GM15510 (cell line): ENCODE measurements around the gene TRIM47.

Experiments
- POLR2A ChIP-seq: IDR thresholded peaks from 3 replicates; pipeline ENCODE4 v1.6.1; 2011; ENCODE audit warnings: borderline replicate concordance; ENCODE audit not compliant: insufficient read length; ENCODE audit errors: extremely low read depth

TRIM47 gene

DNA sequence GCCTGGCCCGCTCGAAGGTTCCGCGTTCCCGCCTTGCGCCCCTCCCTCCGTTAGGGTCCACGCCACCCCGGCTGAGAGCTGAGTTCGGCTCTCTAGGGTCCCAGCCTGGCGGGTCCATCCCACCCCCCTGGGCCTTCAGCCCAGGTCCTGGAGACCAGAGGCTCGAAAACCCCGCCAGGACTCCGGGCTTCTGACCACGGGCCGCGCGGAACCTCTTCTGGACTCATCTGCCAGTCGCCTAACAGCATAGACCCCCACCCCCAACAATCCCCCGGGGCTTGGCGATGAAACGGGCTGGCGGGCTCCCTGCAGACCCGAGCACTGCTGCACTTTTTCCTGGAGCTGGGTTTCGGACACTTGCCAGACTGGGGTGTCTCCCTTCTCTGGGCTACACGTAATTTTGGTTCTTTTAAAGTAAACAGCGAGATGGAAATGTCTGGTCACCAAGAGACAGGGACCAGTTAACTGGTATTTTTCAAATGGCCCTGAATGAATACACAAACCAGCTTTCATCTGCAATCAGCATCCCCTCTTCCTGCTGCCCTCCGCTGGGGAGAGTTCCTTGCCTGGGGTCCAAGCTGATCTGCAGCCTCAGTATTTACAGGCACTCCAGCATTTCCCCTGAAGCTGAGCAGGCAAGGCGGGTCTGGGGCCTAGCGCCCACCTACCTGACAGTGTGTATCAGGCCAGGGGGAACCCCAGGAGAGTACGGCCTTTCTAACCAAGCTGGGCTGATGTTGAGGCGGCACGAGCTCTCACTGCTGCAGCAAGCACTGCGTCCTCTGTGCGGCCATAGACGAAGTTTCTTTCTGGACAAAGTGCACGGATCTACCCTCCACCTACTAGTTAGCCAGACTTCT lies 19.0 kb upstream of the TRIM47 start:
- no peak for TF ChIP-seq POLR2A

DNA sequence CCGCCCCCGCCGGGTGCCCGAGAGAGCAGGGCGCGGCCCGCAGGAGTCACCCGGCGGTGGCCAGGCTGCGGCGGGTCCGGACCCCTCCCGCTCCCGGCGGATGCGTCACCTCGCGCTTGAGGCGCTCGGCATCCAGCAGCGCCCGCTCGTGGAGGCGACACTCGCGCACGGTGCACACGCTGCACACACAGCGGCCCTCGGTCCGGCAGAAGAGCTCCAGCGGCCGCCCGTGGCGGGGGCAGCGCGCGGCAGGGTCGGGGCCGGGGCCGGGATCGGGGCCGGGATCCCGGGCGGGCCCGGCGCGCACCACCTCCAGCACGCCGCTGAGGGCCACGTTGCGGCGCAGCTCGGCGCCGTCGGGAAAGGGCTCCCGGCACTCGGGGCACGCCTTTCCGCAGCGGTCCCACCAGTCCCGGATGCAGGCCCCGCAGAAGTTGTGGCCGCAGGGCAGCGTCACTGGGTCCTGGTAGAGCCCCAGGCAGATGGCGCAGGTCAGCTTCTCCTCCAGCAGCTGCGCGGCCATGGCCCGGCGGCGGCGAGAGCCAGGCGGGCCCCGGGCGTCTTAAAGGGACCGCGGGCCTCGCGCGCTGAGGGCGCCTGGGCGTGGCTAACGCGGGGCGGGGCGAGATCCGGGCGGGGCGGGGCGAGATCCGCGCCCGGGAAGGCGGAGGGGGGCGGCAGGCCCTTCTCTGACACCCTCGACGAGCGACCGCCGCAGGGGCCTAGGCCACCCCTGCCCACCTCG lies 18.2 kb upstream of the TRIM47 start, which contains the start of gene TRIM65:
TRIM65 (minus strand) TSS at position 537 of the 745 bp plus-strand sequence; CDS start at position 523, 14 bp downstream.
- peak; percentile 81 for TF ChIP-seq POLR2A

DNA sequence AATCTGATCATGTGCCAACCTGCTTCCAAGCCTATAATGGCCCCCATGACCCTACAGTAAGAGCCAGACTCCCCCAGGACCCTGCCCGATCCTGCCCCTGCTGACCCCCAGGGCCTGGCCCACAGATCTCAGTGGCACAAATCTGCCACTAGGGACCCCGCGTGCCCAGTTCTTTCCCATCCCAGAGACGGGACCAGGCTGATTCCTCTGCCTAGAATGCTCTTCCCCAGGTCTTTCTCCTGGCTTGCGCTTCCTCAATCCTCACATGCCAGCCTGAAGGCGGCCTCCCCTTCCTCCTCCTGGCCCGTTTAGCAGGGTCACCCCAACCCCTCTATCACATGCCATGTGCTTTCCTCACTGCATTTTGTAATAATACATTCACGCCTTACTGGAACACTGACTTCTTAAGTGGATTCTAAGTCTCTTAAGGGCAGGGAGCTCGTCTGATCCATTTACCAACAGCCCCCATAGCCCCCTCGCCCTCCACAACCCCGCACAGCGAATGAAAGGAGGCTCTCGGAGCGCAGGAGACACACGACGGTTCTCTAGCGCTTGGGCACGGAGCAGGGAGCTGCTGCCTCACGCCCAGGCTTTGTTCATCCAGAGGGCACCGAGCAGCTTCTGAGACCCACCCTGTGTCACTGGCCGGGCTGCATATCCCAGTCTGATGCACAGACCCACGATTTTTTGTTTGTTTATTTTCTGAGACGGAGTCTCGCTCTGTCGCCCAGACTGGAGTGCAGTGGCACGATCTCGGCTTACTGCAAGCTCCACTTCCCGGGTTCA lies 17.2 kb upstream of the TRIM47 start:
- no peak for TF ChIP-seq POLR2A

DNA sequence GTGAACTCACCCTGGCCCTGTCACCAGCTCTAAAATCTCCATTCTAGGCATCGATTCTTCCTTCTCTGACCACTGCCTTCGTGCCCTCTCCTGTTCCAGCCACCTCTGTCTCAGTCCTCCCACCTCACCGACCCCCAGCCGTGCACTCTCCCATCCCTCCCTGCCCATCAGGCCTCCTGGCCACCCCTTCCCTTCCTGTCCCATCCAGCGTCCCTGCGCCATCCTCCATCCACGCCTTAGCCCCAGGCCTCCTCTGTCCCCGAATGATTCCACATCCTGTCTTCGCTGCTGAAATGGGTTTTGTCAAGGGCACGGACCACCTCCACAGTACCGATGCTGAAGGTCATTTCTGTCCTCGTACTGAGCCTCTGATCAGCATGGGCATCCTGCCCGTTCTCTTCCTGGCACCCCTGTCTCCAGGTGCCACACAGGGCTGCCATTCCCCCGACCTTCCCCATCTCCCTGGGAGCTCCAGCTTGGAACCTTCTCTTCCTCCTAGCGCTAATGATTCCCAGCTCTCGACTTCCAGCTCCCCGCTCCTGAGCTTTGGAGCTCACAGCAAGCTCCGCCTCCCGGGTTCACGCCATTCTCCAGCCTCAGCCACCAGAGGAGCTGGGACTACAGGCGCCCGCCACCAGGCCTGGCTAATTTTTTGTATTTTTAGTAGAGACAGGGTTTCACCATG lies 15.8 kb upstream of the TRIM47 start:
- TF ChIP-seq POLR2A = no peak

DNA sequence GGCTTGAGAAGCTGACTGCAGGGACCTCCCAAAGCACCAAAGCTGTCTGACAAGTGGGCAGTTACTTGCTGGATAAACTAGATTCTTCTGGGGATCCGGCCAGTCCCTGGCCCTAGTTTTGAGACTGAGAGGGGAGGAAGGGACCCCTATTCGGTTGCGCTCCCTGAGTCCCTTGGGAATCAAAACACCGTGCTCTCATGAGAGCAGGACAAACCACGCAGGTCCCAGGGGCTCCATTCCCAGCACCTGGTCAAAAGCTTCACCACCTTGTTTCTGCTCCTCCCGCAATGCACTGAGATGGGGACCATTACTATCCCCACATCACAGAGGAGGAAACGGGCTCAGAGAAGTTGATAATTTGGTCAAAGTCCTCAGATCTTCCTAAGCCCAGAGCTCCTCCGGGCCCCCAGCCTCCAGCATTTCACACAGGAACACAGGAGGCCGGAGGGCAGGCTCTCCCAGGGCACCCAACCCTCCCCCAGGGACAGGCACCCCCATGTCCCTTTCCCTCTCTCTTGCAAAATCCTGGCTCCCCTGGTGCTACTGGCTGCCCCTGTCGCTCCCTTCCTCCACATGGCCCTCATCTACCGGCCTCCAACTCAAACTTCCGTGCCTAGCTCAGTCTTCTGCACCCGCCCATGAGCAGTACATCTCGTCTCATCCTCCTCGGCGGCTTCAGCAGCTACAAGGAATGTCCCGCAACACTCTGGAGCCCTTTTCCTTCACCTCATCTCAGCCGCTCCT lies 15.1 kb upstream of the TRIM47 start:
- TF ChIP-seq POLR2A = no peak

DNA sequence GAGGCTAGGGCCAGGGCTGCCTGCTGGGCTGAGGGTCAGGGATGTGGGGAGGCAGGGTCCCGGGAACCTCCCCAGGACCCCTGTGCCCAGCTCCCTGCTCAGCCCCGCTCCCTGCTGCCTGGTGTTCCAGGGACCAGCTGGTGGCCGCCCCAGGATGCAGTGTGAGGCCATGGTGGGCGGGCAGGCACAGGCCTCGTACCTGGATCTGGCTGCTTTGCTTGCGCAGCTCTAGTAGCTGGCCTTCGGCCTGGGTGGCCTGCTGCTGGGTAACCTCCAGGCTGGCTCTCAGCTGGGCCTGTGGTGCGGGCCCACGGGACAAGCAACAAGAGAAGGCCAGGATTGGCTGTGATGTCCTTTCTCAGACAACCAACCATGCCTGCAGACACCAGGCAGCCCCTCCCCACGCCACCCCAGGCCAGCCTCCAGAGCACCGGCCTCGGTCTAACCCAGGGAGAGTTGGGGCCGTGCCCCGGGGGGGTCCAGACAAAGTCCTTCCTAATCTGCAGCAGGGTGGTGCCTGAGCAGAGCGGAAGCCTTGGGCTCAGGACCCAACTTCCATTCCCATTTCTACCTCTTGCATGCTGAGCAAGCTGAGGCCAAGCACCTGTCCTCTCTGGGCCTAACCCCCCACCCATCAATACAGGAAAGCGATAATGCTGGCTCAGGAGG lies 14.3 kb upstream of the TRIM47 start:
- no peak for TF ChIP-seq POLR2A

DNA sequence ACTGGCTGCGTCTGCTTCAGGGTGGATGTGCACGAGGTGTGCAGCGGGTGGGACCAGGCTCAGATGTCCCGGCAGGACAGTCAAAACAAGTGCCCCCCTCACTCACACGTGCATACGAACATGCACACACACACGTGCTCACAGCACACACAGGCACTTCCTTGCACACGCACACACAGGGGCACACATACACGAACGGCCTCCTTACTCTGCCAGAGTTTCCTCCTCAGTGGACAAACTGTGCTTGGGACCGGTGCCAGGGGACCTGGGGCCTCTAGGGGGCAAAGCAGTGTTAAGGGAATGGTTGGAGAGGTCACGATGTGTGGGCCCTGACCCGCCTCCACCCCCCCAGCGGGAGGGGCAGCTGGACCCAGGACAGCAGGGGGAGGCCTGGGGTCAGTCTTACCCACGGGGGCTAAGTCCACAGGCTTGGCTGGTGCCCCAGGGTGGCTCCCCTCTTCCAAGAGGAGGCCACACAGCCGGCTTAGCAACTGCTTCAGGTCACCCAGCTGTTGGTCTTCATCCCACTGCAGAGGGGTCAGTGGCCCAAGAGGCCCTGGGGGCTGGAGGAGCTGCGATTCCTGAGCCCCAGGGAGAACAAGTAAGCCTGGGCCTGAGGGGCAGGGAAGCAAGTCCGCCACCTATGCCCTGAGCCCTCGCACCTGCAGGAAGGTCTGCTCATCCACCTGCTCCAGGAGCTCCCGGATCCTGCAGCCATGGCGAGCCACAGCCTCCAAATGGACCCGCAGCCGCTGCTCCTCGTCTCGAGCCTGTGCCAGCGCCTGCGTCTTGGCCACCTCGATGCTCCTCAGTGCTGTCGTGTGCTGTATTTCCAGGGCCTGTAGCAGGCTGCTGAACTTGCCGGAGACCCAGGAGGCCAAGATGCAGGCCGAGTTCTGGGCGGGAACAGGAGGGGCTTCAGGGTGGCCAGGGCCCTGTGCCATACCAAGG lies 13.5 kb upstream of the TRIM47 start:
- no peak for TF ChIP-seq POLR2A

DNA sequence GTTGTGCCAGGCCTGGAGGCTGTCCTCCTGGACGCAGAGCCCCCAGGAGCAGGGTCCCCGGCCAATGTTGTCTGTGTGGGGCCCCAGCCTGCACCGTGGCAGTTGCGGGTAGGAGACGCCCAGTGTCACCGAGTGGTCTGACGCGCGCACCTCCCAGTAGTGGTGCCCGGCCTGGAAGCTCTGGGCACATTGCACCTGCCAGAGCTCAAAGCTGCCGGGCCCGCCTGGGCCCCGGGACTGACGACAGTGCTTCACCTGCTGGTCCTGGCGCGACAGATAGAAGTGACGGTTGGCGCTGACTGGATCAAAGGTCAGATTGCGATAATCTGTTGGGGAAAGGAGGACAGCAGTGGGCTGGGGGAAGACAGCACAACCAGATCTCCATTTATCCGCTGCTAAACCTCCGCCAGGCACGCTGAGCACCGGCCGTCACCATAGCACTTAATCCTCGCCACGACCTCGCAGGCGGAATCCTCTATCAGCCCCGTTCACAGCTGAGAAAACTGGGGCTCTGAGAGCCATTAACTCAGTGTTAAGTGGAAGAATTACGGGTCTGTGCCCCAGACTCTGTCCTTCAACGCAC lies 12.7 kb upstream of the TRIM47 start:
- TF ChIP-seq POLR2A = no peak

DNA sequence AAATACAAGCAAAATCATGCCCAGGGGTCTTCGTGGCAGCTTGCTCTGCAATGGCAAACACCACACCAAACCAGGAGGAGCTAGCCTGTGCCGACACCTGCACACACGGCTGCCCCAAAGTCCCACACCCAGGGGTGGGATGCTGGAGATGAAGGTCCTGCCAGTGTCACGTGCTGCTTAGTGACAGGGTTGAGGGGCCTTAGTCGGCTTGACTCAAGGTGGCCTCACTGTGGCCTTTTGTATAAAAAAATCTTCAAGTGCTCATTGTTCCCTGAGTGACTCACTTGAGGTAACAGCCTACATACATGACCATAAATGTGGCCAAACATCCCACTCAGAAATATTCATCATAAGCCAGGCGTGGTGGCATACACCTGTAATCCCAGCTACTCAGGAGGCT lies 11.1 kb upstream of the TRIM47 start:
- TF ChIP-seq POLR2A = no peak

DNA sequence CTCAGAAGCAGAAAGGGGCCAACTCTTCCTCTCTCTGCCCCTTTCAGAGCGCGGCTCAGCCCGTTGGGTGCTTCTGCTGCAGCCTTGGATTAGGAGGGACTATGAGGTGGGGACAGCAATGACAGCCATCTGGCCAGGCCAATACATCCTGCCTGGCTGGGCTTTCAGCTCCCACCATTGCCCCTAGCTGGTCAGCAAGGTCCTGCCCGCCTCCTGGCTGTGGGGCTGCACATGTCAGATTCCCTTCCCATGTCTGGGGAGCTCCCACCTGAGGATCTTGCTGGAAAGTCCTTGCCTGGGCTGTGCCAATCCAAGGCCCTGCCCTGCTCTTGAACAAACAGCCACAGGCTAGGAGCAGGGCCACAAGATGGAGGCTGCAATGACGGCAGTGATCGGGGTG lies 10.1 kb upstream of the TRIM47 start:
- no peak for TF ChIP-seq POLR2A

DNA sequence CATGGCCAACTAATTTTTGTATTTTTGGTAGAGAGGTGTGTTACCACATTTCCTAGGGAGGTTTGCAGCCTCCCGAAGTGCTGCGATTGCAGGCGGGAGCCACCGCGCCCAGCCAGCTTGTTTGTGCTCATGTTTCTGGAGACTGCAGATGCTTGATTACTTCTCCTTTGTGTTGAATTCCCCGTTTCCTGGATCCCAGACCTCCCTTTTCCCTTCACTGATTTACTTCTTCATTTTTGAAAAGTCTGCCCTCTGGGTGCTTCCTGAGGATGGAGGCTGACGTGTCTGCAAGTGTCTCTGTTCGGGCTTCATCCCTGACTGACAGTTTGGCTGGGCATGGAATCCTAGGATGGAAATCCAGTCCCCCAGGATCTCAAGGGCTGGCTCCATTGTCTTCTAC lies 7.0 kb upstream of the TRIM47 start:
- no peak for TF ChIP-seq POLR2A

DNA sequence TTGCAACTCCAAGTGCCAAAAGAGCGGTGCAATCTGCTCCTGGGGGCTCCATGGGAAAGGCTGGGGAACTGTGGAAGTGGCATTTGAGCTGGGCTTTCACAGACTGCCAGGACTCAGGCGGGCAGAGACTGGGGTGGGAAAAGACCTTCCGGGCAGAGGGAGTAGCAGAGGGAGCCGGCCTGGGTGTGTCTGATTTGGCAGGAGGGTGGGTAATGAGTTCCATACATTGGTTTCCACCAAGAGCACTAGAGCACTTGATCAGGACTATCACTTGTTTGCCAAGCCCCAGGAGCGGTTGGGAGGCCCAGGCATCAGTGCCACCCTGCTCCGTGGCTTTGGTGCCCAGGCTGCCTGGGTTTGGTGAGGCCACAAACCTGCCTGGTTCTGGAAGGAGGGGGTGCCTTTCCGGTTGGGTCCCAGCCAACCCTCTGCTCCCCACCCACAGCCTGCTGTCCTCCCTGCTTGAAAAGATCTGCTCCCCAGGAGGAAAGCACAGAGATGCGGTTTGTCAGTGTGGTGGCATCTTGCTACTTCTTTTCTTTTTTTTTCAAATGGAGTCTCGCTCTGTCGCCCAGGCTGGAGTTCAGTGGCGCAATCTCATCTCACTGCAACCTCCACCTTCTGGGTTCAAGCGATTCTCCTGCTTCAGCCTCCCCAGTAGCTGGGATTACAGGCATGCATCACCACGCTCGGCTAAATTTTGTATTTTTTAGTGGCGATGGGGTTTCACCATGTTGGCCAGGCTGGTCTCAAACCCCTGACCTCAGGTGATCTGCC lies 3.5 kb upstream of the TRIM47 start:
- no peak for TF ChIP-seq POLR2A

DNA sequence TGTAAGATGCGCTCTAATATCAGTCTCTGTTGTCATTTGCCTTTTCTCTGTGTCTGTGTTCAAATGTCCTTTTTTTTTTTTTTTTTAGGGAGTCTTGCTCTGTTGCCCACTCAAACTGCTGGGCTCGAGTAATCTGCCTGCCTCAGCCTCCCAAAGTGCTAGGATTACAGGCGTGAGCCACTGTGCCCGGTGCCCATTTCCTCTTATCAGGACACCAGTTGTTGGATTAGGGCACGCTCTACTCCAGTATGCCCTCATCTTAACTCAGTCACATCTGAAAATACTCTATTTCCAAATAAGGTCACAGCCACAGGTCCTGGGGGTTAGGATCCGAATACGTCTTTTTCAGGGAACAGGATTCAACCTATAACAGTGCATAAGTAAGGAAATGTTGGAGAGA lies 1.9 kb upstream of the TRIM47 start:
- no peak for TF ChIP-seq POLR2A
